A549 (cell line): ENCODE results near the gene TMEM158.

ENCODE experiments used
- CHD2 ChIP-seq: fragments of 150-350 bp; IDR thresholded peaks from 2 replicates; pipeline ENCODE4 v1.6.1; 2014; ENCODE audit warnings: low read length; ENCODE audit not compliant: partially characterized antibody
- CHD4 ChIP-seq: fragments of 200-600 bp; sonication (generic); IDR thresholded peaks from 2 replicates; pipeline ENCODE4 v1.6.1; 2016; ENCODE audit warnings: antibody characterized with exemption, mild to moderate bottlenecking, borderline replicate concordance
- CTCF ChIP-seq: fragments of >200 bp; sonication (Bioruptor Twin); formaldehyde crosslinking; IDR thresholded peaks from 3 replicates; pipeline ENCODE4 v1.5.1; 2016
- EHMT2 ChIP-seq: fragments of 200-600 bp; sonication (generic); IDR thresholded peaks from 2 replicates; pipeline ENCODE4 v1.6.1; 2016; ENCODE audit warnings: antibody characterized with exemption, low read depth, mild to moderate bottlenecking, moderate library complexity
- ESRRA ChIP-seq: fragments of 150-350 bp; IDR thresholded peaks from 2 replicates; pipeline ENCODE4 v1.6.1; 2014; ENCODE audit warnings: mild to moderate bottlenecking, low read length, borderline replicate concordance
- JUNB ChIP-seq: fragments of >200 bp; sonication (Bioruptor Twin); formaldehyde crosslinking; IDR thresholded peaks from 2 replicates; pipeline ENCODE4 v1.6.1; 2016
- KDM5A ChIP-seq: fragments of 200-600 bp; sonication (generic); IDR thresholded peaks from 2 replicates; pipeline ENCODE4 v1.6.1; 2016; ENCODE audit warnings: antibody characterized with exemption, mild to moderate bottlenecking
- PHF8 ChIP-seq: fragments of 200-600 bp; sonication (generic); IDR thresholded peaks from 2 replicates; pipeline ENCODE4 v1.6.1; 2016; ENCODE audit warnings: low read depth, mild to moderate bottlenecking, antibody characterized with exemption, moderate library complexity, borderline replicate concordance
- POLR2A ChIP-seq: IDR thresholded peaks from 2 replicates; pipeline ENCODE4 v1.6.1; 2012; ENCODE audit warnings: mild to moderate bottlenecking, low read length
- RAD21 ChIP-seq, 2 experiments: fragments of >200 bp in 1 of 2; sonication (Bioruptor Twin) in 1 of 2; formaldehyde crosslinking in 1 of 2; IDR thresholded peaks in 1 of 2; conservative IDR thresholded peaks in 1 of 2; 2 replicates in 1 of 2; 3 replicates in 1 of 2; pipeline ENCODE4 v1.6.1; 2012 to 2018; ENCODE audit warnings: inconsistent platforms in 1 of 2
- ZNF302 ChIP-seq: fragments of 250-450 bp; sonication (Bioruptor Pico); IDR thresholded peaks from 2 replicates; pipeline ENCODE4 v1.9.0; 2021; ENCODE audit warnings: inconsistent platforms, mild to moderate bottlenecking, moderate library complexity

GRCh38 chr3:45261333-45262110 lies 35.4 kb upstream of the TMEM158 start:
- TF ChIP-seq JUNB, result no peak
- TF ChIP-seq CHD2, result no peak
- no peak for TF ChIP-seq CTCF
- TF ChIP-seq RAD21 (conservative IDR thresholded peaks at IDR 0.05 in 1 of 2, IDR thresholded peaks at IDR 0.05 in 1 of 2), result no peak
- TF ChIP-seq POLR2A, result no peak
- TF ChIP-seq ZNF302, result no peak
- TF ChIP-seq PHF8, result no peak
- no peak for TF ChIP-seq CHD4
- TF ChIP-seq ESRRA, result no peak
- no peak for TF ChIP-seq EHMT2
- TF ChIP-seq KDM5A, result no peak
